Mucosa of stomach (tissue), 1 donor: ENCODE results near the gene GPC6.

Experiments used
- H3K27me3 ChIP-seq: one replicate; pipeline ENCODE4 v1.7.0; 2013; ENCODE audit warnings: mild to moderate bottlenecking, low read length; ENCODE audit not compliant: control insufficient read depth, insufficient read depth
- H3K36me3 ChIP-seq: one replicate; pipeline ENCODE4 v1.7.0; 2013; ENCODE audit warnings: low read length; ENCODE audit not compliant: control insufficient read depth, insufficient read depth
- H3K4me1 ChIP-seq: one replicate; pipeline ENCODE4 v1.7.0; 2013; ENCODE audit warnings: mild to moderate bottlenecking, low read length; ENCODE audit not compliant: control insufficient read depth, insufficient read depth
- H3K4me3 ChIP-seq: one replicate; pipeline ENCODE4 v1.7.0; 2013; ENCODE audit warnings: low read length
- H3K9ac ChIP-seq: one replicate; pipeline ENCODE4 v1.7.0; 2013; ENCODE audit warnings: mild to moderate bottlenecking, low read length, moderate library complexity
- H3K9me3 ChIP-seq: one replicate; pipeline ENCODE4 v1.7.0; 2013; ENCODE audit warnings: mild to moderate bottlenecking, low read length, moderate library complexity; ENCODE audit not compliant: control insufficient read depth
- donor health status: Pancreatic carcinoma.

The GPC6 gene

DNA sequence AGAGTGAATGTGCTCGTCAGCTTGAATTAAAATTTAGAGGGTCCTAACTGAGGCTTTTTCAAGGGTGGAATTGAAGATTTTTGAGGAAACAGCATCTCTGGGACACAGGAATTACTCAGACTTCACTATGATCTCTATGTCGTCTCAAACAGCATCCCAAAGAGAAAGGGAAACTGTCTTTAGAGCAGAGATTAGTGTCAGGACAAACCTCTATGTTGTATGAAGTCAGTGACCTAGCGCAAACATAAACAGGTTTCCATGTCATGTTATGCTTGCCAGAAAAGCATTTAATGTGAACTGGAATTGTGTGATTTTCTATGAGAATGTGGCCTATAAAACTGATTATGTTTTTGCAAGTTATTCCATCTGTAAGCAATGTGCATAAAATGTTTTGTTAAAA, 573.7 kb downstream of the GPC6 start:
- Histone ChIP-seq H3K4me3 (no peak overlapping the region), H3K36me3 (no peaks in the 10 kb centered on the region), H3K9me3 (no peaks in the 10 kb centered on the region), H3K9ac (no peak overlapping the region), H3K4me1 (no peaks in the 10 kb centered on the region), H3K27me3 (no peaks in the 10 kb centered on the region)

DNA sequence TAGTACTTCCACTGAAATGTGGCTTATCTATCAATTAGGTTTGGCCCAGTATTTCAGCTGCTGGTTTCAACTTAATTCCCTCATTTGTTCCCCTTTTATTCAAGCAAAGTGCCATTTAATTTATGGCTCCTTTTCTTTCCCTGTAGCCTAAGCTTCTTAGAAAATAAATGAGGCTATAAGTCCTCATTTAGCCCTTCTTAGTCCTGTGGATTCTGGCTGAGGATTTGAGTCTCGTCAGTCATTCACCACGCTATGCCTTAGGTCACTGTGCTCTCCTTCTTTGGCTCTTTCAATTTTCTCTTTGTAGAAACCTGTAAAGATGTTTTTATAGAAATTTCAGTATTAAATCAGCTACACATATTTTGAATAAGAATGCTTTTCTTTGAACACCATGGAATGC, 579.1 kb downstream of the GPC6 start:
- H3K9ac ChIP-seq: no peak overlapping the region
- no peaks in the 10 kb centered on the region for H3K4me1 ChIP-seq
- no peak overlapping the region for H3K4me3 ChIP-seq
- no peaks in the 10 kb centered on the region for H3K9me3 ChIP-seq
- no peaks in the 10 kb centered on the region for H3K27me3 ChIP-seq
- no peaks in the 10 kb centered on the region for H3K36me3 ChIP-seq

DNA sequence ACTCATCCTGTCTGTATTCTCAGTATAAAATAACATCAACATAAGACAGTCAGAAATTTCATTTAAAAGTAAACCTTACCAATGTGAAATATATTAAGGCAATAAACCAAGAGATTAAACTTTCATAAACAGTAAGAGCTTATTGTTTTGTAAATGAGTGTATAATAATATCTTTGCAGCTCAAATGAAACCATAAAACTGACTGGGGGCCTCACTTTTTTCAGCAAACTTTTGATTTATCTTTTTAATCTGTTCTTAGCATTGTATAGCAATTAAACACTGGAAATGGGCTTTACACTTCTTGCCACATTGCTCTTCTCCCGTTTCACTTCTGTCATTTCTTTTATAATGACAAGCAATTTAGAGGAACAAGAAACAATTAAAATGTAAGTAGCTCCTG, 580.3 kb downstream of the GPC6 start:
- H3K9me3 ChIP-seq: no peaks in the 10 kb centered on the region
- H3K36me3 ChIP-seq: no peaks in the 10 kb centered on the region
- no peak overlapping the region for H3K9ac ChIP-seq
- no peak overlapping the region for H3K4me3 ChIP-seq
- no peaks in the 10 kb centered on the region for H3K27me3 ChIP-seq
- H3K4me1 ChIP-seq: no peaks in the 10 kb centered on the region

DNA sequence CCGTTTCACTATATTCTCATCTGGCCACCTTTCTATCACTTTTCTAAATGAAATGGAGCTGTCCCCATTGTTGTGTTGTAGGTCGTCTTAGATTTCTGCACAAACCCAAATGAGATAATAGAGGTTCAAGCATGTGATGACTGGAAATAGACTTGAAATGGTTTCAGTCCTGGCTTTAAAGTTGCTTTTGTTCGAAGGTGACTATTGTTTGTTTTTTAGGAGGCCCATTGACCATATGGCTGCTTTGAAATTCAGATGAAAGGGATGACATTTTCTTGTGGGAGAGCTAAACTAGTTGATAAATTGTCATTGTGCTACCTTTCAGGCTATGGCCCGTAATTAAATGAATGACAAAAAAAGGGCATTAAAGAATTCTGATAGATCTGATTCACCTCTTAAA, 583.7 kb downstream of the GPC6 start:
- H3K4me1 ChIP-seq: no peaks in the 10 kb centered on the region
- no peak overlapping the region for H3K9ac ChIP-seq
- H3K27me3 ChIP-seq: no peaks in the 10 kb centered on the region
- H3K36me3 ChIP-seq: no peaks in the 10 kb centered on the region
- H3K9me3 ChIP-seq: no peaks in the 10 kb centered on the region
- H3K4me3 ChIP-seq: no peak overlapping the region

DNA sequence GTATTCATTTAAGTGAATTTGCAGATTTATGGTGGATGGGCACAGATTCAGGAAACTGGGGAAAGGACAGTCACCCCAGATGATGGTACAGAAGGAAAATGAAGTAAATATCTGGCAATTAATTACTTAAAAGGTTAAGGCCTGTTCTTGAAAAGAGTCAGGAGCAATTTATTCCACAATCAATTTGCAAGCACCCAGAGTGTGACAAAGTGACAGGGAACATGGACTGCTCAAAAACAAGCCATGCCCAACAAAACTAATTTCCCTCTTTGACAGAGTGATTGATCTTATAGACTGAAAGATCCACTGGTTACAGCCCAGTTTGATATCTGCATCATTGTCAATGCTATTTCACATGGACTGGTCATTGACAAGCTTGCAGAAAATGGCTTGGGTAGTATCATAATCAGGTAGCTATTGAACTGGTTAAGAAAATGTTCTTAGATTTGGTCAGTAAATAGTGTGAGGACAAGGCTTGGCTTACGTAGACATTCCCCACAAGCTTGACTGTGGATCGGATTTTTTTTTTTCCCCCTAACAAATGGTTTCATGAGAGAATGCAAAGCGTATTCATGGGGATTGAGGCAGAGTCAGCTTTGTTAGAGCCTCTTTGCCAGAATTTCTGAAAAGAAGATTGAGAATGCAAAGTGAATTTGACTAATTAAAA, 584.6 kb downstream of the GPC6 start:
- Histone ChIP-seq H3K27me3 (no peaks in the 10 kb centered on the region), H3K4me3 (no peak overlapping the region), H3K36me3 (no peaks in the 10 kb centered on the region), H3K9me3 (no peaks in the 10 kb centered on the region), H3K9ac (no peak overlapping the region), H3K4me1 (no peaks in the 10 kb centered on the region)

DNA sequence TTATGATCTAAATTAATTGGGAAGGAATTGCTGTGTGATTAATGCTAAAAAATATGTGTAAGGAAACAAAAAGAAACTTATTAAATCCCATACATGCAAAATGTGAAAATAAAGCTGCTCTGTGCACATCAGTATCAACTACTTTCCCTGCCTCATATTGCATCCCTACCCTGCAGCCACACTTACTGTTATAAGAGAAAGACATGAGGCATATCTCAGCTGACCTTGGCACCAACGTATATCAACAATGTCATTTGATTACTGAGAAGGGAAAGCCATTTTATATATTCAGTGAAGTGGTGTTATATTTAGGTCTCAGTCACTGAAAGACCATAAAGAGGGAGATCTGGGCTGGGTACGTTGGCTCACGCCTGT, 585.1 kb downstream of the GPC6 start:
- Histone ChIP-seq H3K36me3 (no peaks in the 10 kb centered on the region), H3K4me1 (no peaks in the 10 kb centered on the region), H3K4me3 (no peak overlapping the region), H3K9ac (no peak overlapping the region), H3K27me3 (no peaks in the 10 kb centered on the region), H3K9me3 (no peaks in the 10 kb centered on the region)

DNA sequence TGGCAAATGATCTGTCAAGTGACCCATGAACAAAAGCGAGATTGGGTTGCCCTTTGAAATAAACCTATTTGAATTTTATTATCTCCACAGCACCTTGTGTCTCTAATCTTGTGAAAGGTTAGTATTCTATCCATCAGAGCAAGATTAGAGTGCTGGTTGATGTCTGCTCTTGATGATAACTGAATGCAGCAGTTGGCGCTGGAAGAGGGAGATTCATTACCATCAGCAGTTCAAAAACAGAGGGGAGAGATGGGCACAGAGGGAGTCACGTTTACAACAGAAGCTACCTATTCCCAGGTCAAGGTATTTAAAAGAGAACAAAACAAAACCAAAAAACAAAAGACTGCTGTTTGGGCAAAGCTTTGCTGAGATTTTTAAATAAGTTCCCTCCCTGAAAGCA, 588.1 kb downstream of the GPC6 start:
- H3K4me3 ChIP-seq: no peak overlapping the region
- no peaks in the 10 kb centered on the region for H3K9me3 ChIP-seq
- no peak overlapping the region for H3K9ac ChIP-seq
- H3K27me3 ChIP-seq: no peaks in the 10 kb centered on the region
- H3K4me1 ChIP-seq: no peaks in the 10 kb centered on the region
- no peaks in the 10 kb centered on the region for H3K36me3 ChIP-seq

DNA sequence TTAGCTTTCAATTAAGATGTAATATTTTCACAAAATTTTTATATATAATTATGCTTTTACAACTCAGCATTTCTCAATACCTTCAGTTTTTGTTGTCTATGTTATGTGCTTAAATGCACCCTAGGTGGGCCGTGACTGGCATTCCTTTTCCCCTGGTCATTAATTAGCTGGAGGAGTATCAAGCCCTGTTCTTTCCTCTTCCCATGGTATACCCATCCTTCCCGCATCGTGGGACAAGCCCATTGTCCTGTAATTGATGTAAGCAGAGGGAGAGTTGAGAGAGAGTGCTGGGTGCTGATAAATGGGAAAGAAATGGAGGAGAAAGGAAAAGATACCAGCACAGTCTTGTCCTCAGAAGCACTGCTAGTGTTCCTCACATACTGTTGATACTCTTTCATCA, 591.7 kb downstream of the GPC6 start:
- no peak overlapping the region for H3K4me3 ChIP-seq
- no peaks in the 10 kb centered on the region for H3K9me3 ChIP-seq
- no peak overlapping the region for H3K9ac ChIP-seq
- no peaks in the 10 kb centered on the region for H3K36me3 ChIP-seq
- no peaks in the 10 kb centered on the region for H3K27me3 ChIP-seq
- no peaks in the 10 kb centered on the region for H3K4me1 ChIP-seq

DNA sequence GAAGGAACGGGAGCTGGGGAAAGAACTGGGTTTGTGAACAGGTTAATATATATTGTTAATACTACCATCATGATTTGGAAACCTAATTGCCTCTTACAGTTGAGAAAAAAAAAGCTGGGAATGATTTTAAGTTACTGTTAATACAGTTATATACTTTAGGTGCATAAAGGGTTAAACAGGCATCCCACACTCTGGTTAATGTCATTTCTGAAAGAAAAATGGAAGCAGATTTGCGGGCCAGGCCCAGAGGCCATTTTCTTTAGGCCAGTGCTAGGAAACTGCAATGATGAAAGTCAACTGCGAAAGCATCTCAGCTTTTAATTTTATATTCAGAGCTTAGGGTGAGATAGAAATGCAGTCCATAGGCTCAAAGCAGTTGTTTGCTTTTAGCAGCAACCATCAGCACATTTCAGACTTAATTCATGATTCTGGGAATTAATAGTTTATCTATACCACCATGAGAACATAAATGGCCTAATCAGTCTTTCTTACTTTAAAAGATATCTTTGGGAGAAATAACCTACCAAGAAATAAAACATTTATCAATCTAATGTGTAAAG, 592.8 kb downstream of the GPC6 start:
- Histone ChIP-seq H3K9ac (no peak overlapping the region), H3K27me3 (no peaks in the 10 kb centered on the region), H3K4me1 (no peaks in the 10 kb centered on the region), H3K9me3 (no peaks in the 10 kb centered on the region), H3K36me3 (no peaks in the 10 kb centered on the region), H3K4me3 (no peak overlapping the region)

DNA sequence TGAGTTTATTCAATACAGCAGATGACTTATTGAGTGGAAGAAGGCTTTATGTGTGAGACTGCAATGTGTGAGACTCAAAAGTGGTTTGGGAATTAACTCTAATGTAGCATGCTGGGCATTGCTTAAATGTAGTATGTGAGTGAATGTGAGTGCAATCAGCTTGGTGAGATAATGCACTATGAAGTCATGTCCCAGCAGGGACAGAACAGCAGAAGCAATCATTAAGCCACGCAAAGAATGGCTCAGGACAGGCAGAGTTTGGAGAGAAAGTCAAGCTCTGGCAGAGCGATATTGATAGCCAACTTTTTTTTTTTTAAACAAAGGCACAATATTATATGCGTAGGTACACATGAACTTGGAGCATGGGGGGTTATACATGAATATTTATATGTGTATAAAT, 597.7 kb downstream of the GPC6 start:
- no peak overlapping the region for H3K4me3 ChIP-seq
- no peaks in the 10 kb centered on the region for H3K4me1 ChIP-seq
- no peaks in the 10 kb centered on the region for H3K27me3 ChIP-seq
- H3K9me3 ChIP-seq: no peaks in the 10 kb centered on the region
- H3K9ac ChIP-seq: no peak overlapping the region
- H3K36me3 ChIP-seq: no peaks in the 10 kb centered on the region

DNA sequence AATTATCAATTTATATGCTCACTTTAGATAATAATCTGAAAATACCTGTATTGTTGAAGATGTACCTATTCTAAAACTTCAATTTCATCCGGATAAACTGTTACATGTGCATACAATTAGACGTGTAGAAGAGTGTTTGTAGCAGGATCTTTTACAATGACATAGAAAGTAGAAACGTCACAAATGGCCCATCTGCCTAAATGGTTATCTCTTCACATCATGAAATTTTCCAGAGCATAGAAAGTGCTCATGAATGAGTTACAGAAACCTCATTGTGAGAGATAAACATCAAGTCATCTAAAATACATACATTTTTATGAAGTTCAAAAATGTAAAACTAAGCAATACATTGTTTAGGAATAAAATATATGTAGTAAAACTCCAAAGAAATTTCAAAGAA, 607.4 kb downstream of the GPC6 start:
- H3K4me1 ChIP-seq: no peaks in the 10 kb centered on the region

DNA sequence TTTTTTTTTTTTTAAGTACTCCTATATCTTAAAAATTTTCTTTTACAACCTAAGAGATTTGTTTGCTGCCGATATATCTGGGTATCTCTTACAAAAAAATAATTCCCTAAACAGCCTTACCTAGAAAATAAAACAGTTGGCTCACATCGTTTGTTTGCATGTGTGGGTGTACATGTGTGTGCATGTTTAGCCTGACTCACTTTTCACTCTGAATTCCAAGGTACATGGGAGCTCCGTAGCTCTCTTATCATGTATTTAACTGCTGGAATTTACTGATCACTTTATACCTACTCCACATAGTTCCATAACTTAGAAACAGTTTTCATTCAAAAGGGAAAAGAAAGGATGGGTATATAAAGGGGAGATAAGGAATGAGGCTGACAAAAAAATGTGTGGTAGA, 616.5 kb downstream of the GPC6 start:
- no peaks in the 10 kb centered on the region for H3K9me3 ChIP-seq
- no peak overlapping the region for H3K9ac ChIP-seq
- H3K27me3 ChIP-seq: no peaks in the 10 kb centered on the region
- H3K4me3 ChIP-seq: no peak overlapping the region
- H3K4me1 ChIP-seq: no peaks in the 10 kb centered on the region
- no peaks in the 10 kb centered on the region for H3K36me3 ChIP-seq

More for the DNA sequence above, 607.4 kb downstream of the GPC6 start:
- Histone ChIP-seq H3K4me3 (no peak overlapping the region), H3K27me3 (no peaks in the 10 kb centered on the region), H3K9me3 (no peaks in the 10 kb centered on the region), H3K9ac (no peak overlapping the region), H3K36me3 (no peaks in the 10 kb centered on the region)

DNA sequence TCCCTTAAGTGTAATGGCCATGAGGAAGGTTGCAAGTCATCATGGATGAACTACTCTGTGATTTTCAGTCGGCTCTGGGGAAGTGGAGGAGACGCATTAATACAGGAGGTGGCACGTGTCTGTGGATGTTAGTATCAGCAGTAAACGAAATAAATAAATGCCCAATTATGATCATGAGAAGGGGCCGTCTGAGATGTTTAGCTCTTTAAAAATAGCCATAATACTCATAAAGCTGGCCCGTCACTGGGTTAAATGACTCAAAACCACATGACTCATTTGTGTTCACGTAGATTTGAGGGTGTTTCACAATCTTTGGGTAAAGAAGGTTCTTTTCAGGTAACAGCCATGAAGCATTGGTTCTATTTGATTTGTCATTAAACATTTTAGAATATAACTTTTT, 620.6 kb downstream of the GPC6 start:
- Histone ChIP-seq H3K4me1 (no peaks in the 10 kb centered on the region), H3K36me3 (no peaks in the 10 kb centered on the region), H3K9ac (no peak overlapping the region), H3K9me3 (no peaks in the 10 kb centered on the region), H3K4me3 (no peak overlapping the region), H3K27me3 (no peaks in the 10 kb centered on the region)
